HG03442 (cell line): ENCODE measurements around the gene EFNA5.

Experiments
- ATAC-seq: cut with Tn5 transposase; IDR thresholded peaks from one replicate; pipeline ENCODE4 v1.9.1; 2021; ENCODE audit warnings: mild to moderate bottlenecking, moderate library complexity; ENCODE audit not compliant: unreplicated experiment

Gene EFNA5

GRCh38 chr5:107549567-107549966, 121.2 kb downstream of the EFNA5 start:
- no peak for ATAC-seq

DNA sequence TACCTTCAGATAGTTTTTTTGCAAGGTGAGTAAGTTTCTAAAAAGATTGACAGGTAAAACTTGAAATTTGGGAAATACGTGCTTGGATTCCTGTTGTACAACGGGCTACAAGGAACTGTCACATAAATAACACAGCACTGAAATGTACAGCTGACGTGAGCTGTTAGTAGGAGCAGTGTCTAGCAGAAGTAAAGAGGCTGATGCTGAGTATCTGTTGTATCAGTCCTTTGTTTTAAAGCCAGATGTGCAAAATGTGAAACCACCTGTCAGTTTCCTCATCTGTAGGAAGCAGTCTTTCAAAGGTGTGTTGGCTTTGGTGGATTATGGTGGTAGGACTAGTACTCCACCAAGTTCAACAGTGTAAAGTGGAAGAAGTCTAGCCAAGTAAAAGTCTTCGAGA, 122.3 kb downstream of the EFNA5 start:
- no peak for ATAC-seq

DNA sequence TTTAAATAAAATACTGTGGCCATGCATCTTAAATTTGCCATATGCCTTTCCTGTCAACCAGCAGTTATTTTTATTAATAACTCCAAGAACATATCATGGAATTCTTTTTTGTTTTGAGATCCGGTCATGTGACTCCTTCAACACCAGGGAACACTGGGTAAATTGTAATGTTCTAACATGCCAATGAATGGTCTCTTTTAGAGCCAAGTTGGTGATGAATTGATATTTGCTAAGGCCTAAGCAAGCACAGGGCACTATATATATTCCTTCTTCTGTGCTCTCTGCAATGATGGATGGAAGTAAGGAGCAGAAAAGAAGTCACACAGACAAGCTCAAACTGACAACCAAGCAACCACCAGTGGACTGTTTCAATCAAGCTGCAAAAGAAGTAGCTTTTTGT, 124.0 kb downstream of the EFNA5 start:
- no peak for ATAC-seq

GRCh38 chr5:107545486-107545885, 125.3 kb downstream of the EFNA5 start:
- no peak for ATAC-seq

- ATAC-seq, result no peak
These were observed 125.8 kb downstream of the EFNA5 start for GRCh38 chr5:107544967-107545366.

- ATAC-seq, result no peak
These were observed 126.3 kb downstream of the EFNA5 start for GRCh38 chr5:107544476-107544875.

DNA sequence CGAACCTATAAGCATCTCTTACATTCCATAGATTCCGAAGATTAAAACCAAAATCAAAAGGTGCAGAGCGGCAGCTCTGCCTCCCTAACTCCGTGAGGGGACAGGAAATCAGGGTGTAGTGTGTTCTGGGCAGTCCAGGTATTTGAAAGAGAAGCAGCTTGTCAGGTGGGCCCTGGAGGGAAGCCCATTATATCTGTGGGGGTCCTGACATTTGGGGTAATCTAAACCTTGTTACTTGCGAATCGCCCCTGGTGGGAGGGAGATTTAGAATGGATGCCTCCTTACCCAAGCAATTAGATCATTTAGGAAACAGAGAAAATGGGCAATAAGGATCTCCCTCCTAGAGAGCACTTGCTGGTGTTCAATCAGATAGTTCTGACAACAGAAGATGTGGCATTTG, 126.9 kb downstream of the EFNA5 start:
- no peak for ATAC-seq

GRCh38 chr5:107542831-107543231, 127.9 kb downstream of the EFNA5 start:
- ATAC-seq, result no peak

GRCh38 chr5:107542428-107542827, 128.3 kb downstream of the EFNA5 start:
- peak; percentile 56 for ATAC-seq

DNA sequence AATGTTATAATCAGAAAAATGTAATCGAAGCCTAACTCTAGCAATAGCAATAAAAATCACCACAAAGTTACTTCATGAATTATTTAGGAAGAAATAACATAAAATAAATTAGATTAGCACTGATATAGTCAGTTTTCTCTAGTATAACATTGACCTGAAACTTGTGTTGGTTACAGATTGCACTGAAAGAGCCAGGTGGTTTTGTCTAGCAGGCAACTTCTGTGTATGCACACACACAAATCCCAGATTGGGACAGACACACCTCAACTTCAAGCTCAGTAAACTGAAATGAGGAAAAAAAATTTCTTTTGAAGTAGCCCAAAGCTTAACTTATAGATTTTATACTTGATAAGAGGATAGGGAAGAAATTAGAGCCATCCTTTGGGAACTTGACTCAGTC, 129.3 kb downstream of the EFNA5 start:
- no peak for ATAC-seq

- no peak for ATAC-seq
These were observed 130.9 kb downstream of the EFNA5 start for GRCh38 chr5:107539726-107540330.

DNA sequence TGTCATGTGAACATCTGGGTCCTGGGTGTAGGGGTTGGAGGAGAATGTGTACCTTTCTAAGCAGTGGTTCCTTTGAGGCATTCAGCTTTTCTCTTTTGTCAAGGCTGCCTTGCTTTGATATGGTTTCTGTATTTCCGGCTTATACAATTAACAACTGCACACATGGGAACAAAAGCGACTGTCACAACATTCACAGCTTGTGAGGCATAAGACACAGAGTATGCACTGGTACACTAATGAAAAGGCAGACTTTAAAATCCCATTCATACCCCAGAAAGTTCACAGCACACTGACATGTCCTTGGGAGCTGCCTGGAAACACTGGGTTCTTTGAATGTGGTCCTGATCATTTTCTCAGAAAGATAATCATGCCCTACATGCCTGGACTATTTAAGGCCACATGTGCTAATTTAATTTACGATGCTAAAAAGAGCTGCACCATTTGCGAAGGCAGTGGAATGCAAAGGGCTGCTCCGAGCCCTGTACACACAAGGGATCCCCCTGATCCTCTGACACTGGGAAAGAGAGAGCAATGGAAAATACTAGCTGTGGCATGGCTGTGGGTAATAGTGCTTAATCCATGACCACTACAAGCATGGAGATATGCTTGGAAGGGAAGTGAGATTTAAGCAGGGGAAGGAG, 131.8 kb downstream of the EFNA5 start:
- ATAC-seq, result no peak

DNA sequence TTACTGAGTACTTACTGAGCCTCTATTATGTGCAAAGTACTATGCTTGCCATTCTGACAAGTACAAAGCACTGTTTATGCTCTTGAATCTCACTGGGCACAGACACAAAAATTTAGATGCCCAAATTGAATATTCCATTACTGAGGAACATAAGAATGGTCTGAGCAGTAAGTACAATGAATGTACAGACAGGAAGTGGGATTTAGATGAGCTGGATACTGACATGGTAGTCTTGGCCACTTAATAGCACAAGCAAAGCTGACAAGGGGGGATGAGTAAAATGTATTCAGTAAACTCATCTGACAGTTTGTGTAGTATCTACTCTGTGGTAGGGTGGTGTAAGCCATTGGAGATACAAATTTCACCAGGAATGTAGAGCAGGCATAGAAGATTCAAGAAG, 132.4 kb downstream of the EFNA5 start:
- ATAC-seq, result no peak

DNA sequence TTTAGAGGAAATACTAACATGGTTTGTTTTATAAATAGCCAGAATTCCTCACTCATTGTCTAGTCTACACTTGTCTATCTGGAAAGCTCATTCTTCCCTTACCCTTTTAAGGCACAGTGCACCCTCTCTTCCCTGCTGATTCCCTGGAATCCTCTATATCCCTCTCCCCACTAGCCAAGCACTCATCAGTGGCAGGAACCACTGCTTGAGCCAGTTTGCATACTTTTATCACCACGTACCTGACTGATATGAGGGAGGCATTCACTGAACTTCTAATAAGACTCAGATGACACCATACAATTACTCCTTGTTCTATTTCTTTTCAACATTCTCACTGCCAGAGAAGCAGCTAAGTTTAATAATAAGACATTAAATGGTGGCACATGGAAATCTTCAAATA, 134.9 kb downstream of the EFNA5 start:
- ATAC-seq, result no peak

DNA sequence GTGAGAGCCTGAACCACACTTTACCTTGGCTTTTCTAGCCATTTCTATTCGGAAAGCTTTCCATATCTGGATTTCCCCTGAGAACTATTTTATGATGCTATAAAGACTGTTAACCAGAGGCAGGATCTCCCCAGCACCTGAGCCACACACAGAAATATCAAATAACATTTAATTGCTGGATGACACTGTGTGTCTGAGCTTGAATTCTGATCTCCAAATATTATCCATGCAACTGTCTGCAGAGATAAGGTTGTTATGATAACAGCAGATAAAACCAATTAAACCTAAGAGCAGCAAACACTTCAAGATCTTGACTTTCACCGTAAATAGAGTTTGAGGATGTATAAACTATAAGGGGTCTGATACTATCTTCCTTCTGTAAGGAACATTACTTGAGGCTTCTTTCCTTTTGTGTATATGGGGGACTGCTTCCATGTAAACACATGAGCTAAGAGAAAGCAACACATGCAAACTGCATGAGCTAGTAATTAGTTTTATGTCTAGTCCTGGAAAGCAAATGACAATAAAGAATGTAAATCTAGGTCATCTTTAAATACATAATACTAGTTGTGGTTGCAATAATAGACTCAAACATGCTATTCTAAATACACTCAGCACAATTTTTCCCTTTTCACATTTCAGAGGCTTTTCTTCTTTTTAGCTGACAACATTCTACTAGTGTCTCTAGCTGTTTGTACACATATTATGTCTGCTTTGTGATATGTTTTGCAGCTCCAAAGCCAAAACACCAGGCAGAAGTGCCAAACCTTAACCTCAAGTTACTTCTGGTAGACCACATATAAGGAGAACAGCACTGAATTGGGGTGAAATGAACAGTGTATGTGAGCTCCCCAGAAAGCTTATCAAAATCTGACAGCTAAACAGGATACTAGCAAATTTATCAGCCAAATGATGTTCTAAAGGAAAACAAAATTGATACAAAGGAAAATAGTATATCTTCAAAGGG, 136.5 kb downstream of the EFNA5 start:
- no peak for ATAC-seq

DNA sequence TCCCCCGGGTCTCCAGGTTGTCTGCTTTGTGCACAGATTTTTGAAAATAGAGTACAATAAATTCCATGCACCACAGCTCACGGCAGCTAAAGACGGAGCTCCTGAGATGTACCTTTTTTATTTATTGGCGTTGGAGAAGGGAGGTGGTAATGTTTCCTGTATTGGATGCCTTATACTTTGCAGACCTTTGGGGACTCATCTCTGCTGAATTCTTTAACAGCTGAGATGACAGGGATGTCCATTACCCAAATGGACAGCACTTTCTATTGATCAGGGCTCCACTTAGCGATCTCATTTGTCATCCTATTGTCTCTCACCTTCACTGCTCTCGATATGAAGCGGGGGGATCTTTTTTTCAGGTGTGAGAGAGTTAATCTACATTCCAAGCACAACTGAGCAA, 137.8 kb downstream of the EFNA5 start:
- no peak for ATAC-seq

DNA sequence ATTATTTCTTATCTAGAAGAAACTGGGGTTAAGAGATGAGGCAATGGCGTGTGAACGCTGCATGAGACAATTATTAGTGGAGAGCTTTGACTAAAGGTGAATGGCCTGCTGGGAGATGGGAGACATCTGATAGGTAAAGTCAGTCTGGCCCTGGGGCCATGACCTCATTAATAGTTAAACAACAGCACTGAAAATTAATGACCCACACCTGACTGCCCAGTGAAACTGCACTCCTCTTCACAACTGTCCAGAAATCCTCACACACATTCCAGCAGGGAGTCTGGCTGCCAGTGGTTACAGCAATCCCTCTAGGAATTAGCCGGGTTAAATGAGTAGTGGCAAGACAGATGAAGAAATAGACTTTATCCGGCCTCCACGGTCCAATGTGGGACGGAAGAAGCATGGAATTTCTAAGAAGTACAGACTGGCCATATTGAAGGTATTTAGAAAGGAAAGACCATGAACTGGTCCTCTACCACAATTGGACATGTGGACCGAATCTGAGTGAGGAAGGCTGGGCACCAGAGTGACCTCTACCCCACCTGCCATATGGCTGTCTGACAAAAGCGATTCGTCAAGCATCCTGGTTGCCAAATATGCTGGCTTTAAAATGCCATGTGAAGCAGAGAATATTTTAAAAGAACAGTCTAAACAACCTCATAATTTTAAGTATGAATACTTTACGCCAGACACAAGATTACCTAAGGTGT, 138.4 kb downstream of the EFNA5 start:
- ATAC-seq, result no peak

DNA sequence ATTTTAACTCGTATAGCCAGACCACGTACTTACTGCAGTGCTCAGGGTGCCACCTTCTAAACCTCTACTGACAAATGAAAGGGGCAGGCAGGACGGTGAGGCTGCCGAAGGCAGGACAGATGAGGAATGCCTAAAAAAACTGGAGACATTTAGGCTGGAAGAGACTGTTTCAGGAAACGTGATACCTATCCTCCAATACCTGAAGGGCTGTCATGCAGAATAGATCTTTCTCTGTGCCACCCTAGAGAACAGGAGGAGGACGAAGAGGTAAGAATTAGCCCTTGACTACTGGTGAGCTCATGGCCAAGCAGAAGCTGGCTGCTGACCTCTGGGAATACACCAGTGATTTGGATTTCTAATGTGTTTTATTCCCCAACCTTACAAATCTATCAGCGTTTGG, 139.4 kb downstream of the EFNA5 start:
- no peak for ATAC-seq

DNA sequence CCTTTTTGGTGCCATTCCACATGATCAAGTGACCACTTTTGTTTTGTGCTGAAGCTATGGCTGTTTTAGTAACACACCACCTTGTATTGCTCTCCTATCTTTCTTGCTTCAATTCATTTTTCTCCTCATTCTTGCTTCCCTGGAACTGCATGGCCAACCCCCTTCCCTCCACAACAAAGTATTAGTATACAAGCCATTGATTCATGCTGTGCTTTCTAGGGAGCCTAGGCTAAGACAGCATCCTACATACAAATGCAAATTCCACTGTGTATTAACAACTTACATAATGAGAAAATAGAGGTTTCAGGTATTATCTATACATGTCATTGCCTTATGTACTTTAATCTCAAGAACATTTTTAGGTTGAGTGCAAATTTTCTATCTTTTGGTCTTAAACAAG, 141.1 kb downstream of the EFNA5 start:
- no peak for ATAC-seq

DNA sequence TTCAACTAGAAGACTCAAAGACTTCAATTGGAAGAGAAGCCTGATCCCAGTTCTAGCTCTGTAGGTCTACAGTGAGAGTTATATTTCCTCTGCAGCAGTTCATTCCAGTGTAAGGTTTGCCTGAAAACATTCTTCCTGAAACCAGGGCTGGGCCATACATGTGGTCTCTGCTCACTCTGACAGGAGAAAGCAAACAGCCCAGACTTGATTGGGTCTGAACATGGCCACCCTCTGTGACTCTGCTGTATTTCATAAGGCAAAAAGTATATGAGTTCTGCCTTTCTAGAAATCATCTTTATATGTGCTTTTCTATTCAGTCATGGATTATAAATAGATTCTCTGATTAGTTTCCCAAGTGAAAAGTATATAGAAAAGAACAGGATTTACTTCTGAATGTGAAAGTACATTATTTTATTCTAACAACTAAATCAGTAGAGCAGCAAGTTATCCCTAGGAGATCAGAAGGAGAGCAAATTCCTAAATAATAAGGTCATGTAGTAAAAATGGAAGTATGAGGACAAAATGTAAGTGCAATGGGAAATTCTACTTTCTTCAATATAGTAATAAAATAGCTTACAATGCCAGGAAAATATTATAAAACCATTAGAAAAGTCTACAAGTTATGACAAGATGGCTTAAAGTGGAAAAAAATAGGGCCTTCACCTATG, 144.3 kb downstream of the EFNA5 start:
- no peak for ATAC-seq

DNA sequence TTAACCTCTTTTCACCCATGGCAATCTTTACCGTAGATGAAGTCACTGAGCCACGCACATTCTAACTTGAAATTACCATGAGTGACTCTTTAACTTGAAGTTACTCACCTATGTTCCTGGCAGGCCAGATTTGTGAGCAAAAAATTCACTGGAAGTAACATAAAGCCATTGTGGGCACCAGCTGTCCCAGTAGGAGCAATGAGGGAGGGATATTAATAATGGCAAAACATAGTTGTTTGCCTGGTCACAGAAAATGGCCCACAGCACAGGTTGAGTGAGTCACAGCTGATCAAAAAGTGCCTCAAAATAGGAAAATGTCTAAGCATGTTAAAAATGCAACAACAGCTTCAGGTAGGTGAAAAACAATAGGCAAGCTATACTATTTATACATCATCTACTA, 146.6 kb downstream of the EFNA5 start:
- no peak for ATAC-seq
